Activated CD4-positive, alpha-beta T cell treated with anti-CD3 and anti-CD28 coated beads, Interleukin-2, Interleukin-4, amounts not matched to agents 100 ng/mL and 50 ng/mL, durations not matched to agents 16 hours and 8 hours (primary cell): ENCODE measurements around the gene TNNT2.

ENCODE experiments used
- DNase-seq: peaks from one replicate; pipeline ENCODE4 v3.0.0-alpha.2; 2020; ENCODE audit warnings: low spot score

Gene TNNT2

DNA sequence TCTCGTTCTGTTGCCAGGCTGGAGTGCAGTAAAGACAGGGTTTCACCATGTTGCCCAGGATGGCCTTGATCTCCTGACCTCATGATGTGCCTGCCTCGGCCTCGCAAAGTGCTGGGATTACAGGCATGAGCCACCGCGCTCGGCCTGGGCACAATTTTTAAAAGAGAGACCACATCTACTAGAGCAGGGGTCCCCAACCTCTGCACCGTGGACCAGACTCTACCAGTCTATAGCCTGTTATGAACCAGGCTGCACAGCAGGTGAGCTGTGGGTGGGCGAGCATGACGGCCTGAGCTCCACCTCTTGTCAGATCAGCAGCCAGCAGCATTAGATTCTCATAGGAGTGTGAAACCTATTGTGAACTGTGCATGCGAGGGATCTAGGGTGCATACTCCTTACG, 20.8 kb downstream of the TNNT2 start:
- DNase-seq: no peak

DNA sequence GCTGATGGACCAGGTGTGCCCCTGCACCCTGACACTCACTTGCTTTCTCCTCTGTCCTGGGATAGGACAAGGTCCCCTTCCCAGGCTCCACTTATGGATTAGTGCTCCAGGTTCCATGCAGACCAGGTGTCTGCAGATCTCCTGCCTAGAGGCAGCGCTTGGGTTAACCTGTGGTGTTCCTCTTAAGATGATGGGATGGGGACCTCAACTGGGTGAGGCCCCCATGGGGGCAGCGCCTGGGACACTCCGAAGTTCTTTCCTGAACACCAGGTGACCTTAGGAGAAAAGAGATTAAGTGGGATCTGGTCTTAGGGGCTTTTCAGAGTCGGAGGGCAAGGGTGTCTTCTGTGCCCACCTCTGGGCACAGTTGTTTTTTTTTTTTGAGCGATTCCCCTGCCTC, 21.2 kb downstream of the TNNT2 start:
- no peak for DNase-seq

DNA sequence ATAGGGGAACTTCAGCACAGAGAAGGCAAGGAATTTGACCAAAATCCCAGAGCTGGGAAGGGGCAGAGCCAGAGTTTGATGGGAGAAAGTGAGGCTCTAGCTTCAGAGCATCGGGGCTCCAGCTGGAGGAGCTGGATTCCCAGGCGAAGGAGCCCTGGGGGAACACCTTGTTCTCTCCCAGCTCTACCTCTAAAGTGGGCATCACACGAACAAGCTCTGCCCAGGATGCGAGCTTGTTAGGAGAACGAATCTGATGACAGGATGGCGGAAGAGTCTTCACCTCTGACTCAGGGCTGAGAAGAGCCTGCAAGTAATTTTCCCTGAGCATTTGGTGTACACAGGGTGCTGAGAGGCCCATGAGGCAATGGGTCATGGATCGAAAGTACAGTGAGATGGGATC, 22.0 kb downstream of the TNNT2 start:
- DNase-seq: no peak

DNA sequence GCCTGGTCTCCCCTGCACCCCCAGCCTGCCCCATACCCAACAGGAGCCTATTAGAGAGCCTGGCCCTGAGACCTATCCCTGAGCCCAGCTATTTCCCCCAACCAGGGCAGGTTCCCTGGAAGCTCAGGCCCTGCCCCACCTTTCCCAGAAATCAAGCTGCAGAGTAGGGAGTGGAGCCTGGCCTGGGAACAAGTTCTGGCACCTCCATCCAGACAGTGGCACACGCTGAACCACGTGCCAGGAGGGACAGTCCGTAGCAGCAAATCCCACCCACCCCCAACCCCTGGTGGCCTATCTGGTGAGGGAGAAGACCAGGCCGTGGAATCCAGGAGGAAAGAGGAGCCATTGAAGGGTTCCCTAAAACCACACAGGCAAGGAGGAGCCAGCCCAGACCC, 22.6 kb downstream of the TNNT2 start:
- DNase-seq: no peak

DNA sequence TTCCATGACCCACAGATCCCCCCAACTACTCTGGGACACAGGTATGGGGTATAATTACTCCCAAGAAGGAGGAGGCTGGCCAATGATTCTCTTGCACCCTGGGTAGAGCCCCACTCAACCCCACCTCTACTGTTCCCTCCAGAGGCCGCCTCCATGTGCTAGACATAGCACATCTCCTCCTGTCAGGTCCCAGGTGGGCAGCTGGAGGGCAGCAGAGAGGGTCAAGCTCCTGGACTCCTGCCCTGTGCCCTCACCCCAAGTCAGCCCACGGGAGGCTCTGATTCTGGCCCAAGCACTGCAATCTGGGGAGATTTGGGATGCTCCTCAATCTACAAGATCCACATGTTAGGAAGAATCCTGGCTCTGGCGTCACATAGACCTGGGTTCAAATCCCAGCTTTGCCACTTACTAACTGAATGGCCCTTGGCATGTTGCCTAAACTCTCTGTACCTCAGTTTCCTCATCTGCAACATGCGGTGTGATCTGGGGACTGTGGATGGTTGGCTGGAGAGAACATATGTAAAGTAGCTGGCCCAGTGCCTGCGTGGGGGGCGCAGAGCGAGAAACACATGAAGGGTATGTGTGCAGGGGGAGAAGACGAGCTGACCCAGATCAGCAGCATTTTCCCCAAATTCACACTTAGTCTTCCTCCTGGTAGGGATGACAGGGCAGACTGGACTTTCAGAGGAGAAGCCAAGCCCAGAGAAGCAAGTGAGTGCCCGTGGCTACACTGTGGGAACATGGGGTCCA, 23.2 kb downstream of the TNNT2 start:
- DNase-seq: no peak

DNA sequence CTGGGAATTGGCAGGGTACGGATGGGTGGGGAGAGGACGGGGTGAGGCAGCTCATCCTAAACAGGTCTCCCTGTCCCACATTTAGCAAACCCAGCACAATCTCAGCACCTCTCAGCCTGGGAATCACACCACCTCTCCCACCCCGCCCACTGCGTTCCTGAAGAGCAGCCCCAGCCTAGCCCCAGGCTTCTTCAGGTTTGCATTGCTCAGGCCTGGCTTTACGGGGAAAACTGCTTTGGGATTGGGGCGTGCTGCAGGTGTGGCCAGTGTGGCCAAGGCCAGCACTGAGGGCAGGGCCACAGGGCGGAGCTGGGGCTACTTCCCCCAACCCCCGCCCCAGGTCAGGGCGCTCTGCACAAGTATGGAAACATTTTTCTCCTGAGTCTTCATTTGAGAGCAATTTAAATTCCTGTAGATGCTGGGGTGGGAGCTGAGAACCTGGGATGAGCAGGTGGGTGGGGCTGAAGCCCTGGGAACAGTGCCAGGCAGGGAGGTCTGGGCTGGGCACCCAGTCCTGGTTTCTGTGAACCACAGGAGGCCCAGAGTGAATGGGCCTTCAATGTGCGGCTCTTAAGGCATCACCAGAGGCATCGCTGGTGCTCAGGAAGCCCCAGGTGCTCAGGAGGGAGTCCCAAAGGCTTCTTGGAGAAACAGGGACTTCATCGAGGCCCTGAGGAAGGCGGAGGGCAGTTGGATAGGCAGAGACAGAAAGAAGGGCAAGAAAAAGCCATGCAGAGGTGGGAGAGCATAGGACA, 24.1 kb downstream of the TNNT2 start:
- no peak for DNase-seq

DNA sequence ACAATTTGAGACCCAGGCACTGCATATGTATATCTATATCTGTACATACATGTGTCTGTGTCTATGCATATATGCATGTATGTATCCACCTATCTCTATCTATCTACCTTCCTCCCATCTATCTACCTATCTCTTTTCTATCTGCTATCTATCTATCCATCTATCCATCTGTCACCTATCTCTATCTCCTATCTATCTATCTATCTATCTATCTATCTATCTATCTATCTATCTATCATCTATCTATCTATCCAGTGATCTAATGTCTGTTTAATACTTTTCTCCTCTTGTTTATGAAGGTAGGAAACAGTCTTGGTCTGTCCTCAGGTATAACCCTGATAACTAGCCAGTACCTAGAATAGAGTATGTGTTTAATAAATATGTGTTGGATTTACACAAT, 25.9 kb downstream of the TNNT2 start:
- DNase-seq: no peak

DNA sequence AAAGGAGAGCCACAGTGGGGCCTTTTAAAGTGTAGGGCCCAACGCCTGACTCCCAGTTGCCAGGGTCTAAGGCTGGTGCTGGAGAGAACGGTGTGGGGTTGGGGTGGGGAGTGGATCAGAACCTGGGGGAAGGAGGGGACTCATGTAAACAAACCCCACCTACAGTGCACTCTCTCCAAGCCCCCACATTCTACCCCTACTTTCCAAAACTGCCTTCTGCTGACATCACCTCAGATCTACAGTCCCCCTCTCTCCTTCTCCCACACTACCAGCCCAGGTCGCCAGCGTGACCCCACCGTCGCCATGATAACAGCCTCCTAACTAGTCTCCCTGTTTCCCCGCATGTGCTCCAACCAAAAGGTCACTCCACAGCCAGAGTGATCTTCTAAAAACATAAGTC, 26.6 kb downstream of the TNNT2 start:
- no peak for DNase-seq

DNA sequence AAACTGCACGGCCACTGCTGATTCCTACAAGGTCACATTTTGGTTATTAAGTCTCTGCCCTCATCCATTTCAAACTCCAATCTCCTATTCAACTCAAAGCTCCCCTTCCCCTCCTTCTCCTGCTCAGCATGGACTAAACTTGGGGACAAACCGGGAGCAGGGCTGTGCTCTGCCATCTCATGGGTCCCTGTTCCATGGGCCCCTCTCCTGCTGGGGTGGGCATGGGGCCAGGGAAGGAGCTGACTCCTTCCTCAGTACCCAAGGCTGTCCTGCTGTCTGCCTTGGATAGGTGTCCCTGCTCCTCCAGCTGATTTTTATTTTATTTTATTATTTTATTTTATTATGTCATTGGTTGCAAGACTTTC, 27.1 kb downstream of the TNNT2 start:
- no peak for DNase-seq

DNA sequence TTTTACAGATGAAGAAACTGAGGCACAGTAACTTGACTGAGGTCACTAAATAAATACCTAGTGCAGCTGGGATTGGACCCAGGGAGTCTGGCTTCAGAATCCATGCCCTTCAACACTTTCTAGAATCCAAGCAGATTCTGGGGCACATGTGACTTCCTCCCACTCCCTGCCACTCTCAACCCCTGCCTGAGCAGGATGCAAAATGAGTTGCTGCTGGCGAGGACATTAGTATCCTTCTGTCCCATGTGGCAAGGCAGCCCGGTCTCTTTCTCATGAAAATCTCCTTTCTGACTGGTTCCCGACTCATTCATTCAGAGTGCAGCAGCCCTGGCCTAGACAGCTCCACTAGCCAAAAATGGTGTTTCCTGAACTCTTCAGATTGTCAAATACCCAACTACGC, 28.4 kb downstream of the TNNT2 start:
- no peak for DNase-seq

DNA sequence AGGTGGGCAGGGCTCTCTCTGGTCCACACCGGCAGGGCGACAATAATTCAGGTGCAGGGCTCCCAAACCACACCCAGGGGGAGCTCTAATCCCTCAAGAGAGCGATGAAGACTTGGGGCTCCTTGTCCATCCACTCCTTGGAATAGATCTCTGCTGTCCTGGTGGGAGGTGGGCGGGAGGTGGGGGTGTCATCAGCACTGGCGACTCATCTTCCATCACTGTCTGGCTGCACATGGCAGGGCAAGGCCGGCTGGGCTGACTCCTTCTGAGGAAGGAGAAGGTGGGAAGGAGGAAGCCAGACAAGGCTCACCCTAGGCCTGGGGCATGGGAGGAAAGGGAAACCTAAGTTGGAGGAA, 29.3 kb downstream of the TNNT2 start:
- peak; percentile 40 for DNase-seq

DNA sequence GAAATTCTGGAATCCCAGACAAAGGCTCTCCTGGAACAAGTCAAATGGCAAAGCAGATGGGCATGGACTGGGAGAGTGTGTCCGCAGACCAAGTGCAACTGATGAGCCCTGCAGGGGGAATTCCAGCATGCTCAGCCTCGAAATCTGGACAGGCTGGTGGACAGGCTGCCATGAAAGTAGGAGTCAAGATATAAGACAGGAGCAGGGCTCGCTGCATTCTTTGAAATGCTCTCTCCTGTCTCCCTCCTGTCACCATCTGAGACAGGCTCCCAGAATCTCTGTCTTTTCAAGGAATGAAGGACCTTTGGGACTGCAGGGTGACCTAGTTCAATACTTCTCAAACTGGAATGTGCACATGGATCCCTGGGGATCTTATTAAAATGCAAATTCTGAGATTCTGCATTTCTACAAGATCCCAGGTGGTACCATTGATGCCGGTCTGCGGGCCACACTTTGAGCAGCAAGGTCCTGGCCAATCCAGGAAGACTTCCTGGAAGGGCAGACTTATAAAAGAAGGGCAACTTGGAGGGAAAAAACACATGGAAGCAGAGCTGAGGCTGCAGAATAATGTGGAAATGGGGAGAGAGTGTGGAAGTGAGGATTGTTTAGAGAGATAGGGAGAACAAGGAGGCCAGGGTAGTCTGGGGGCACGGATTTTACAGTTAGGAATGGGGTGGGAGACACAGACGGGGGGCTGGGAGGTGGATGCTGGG, 29.8 kb downstream of the TNNT2 start:
- DNase-seq: no peak

DNA sequence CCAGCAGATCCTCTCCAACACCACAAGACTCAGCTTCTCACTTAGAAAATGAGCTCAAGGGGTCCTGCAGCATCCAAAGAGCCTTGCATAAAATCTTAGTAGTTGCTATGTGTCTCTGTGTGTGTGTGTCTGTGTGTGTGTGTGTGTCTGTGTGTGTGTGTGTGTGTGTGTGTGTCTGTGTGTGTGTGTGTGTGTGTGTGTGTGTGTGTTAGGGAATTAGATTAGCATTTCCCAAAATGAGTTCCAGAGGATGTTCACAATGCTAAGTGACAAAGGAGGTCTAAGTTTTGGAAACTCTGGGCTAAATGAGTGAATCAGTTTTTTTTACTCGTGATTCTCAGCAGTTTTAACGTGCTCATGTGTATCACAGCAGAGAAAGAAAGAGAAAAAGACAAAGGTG, 30.5 kb downstream of the TNNT2 start:
- no peak for DNase-seq

DNA sequence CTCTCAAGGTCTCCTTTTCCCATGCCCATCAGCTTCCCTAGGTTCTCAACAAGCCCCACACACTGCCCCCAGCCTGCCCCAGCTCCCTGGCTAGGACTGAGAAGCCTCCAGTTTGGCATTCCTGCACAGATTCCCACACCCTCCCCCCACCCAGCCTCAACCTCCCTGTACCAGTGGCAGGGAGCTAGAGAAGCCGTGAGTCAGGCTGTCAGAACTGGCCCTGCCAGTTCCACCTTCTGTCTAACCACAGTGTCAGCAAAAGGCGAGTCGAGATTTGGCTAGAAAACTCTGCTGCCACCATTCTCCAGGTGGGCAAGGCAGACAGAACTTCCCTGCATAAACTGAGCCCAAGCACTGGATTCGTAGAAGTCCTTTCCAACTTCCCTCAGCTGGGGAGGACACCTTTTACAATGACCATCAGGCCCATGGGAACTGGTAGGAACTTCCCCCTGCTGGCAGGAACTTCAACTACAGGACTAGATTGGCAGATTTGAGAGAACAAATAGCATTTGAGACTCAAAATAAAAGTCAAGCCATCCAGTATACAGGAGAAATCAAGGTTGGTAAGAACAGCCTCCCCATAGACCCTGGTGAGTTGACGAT, 31.0 kb downstream of the TNNT2 start:
- no peak for DNase-seq

DNA sequence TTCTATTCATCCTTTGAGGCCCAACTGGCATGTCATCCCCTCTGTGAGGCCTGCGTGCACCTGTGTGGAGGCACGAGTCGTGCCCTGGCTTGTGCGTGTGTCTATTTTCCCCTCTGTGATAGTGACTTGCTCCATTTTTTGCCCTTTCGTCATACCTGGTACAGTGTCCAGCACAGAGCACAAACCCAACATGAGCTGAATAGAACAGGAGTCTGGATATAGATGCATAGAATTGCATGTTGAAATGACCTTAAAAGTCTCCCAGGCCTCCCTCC, 32.5 kb downstream of the TNNT2 start:
- no peak for DNase-seq

DNA sequence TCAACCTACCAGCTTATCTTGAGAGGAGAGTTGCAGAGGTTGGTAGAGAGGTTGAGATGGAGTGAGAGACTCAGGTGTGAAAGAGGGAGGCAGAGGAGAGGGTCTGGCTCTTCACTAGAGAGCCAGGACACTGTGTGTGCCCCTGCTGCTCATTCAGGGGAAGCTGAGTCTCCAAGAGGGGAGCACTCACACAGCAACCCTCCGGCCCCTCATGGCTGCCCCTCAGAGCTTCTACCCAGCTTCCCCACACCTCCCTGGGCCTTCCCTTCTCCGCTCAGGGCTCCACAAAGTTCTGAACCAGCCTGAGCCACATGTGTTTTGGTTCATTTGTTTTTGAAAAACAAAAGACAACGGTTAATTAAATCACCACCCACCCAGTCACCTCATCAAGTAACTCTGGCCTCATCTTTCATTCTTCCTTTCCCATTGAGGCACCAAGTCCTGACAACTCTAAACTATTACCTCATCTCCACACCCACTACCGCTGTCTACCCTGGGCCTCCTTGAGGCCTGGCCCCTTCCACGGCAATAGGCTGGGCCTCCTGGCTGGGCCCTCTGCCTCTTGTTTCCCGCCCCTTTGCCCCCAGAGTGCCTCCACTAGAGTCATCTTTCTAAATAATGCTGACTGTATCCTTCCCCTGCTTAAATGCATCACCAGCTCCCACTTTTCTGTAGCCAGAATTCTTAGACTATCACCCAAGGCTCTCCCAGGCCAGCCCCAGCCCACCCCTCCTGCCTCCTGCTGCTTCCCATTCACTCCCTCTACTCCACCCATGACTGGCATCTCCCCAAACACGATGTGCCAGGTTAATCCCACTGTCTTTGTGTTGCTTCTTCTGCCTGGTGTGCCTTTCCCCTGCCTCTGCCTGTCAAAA, 33.0 kb downstream of the TNNT2 start:
- no peak for DNase-seq

DNA sequence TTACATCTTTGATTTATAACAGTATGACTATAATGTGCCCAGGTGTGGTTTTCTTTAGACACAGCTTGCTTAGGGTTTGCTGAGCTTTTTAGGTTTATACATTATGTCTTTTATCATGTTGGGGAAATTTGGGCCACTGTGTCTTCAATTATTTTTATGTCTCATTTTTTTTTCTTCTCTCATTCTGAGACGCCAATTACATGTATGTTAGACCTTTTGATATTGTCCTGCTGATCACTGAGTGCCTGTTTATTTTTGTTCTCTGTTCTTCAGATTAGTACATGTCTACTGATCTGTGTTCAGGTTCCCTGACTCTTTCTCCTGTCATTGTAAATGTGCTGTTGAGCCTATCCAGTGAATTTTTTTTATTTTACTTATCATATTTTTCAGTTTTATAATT, 36.1 kb downstream of the TNNT2 start:
- DNase-seq: no peak

DNA sequence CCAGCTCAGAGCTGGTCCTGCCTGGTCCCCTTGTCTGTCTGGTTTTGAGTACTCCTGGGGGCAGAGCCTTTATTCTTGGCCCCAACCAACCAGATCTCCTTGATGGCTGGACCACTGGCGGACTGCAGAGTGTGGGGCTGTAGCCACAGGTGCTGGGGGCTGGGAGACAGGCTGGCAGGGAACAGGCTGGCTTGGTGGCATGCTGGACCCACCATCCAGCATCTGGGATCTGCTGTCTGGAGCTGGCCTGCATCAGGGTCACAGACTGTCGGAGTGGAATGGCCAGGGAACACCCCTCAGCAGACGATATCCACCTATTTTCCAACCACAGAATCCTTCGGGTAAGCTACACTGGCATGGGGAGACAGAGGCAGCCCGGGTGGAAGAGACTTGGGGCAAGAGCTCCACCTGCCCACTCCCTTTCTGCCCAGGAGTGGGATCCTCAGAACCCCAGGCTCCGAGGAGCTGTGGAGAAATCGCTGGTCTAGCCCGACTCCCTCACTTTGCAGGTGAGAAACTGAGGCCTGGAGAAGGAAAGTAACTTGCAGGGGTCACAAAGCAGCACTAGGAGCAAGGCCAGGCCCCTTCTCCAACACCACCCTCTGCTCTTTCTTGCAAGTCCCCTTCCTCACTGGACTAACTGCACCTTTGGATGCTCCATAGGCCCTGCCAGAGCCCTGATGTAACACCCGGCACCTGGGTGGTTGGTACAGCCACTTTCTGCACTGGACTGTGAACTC, 40.6 kb downstream of the TNNT2 start:
- no peak for DNase-seq

DNA sequence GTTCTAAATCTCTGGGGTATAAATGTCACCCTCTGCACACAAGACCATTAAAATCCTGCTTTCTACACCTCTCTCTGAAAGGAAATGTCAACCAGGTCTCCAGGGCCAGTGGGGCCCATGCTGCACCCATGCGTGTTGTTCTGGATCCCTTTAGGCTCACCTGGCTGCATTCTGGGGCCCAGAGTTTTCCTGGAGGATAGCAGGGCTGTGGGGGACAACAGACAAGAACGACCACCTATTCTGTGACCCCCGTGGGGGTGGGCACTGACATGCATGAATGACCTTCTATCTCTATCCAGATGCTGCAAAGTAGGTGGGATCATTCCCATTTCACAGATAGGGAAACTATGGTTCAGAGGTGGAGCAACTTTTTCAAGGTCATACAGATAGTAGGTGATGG, 41.6 kb downstream of the TNNT2 start:
- no peak for DNase-seq

DNA sequence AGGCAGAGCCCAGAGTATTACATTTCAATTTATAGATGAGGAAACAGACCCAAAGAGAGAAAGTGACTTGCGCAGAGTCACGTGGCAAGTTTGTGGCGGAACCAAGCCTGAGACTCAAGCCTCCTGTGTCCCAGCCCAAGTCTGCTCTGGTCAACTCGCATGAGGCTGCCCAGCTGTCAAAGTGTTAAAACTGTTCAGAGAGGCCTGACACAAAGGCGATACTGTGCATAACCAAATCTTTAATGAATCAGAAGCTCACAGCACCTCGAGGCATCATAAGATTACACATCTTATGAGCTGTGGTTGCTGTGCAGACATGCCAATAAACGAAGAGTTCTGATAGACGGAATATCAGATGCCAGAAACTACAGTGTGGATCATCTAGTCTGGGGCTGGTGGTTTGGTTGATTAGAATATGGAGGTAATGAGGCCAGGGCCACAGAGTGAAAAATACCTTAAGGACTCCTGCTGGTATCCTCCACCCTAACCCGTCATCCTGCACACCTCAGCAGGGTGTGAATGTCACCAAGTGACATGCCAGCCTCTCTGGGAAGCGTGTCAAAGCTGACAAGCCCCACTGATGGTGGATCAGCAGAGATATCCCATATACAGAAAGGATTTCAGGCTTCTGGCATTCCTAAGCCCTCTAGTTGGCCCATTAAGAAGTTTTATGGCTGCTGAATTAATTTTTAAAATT, 42.2 kb downstream of the TNNT2 start:
- DNase-seq: no peak
